GM20431 (cell line): ENCODE measurements around the gene APOC1.

Experiments
- in situ Hi-C: fragments of 300-500 bp; cut with MseI, MboI; formaldehyde crosslinking; loops from one replicate; pipeline ENCODE4 v1.15.0; 2020; ENCODE audit warnings: low sequenced_read_pairs; ENCODE audit not compliant: unreplicated experiment

Gene APOC1

DNA sequence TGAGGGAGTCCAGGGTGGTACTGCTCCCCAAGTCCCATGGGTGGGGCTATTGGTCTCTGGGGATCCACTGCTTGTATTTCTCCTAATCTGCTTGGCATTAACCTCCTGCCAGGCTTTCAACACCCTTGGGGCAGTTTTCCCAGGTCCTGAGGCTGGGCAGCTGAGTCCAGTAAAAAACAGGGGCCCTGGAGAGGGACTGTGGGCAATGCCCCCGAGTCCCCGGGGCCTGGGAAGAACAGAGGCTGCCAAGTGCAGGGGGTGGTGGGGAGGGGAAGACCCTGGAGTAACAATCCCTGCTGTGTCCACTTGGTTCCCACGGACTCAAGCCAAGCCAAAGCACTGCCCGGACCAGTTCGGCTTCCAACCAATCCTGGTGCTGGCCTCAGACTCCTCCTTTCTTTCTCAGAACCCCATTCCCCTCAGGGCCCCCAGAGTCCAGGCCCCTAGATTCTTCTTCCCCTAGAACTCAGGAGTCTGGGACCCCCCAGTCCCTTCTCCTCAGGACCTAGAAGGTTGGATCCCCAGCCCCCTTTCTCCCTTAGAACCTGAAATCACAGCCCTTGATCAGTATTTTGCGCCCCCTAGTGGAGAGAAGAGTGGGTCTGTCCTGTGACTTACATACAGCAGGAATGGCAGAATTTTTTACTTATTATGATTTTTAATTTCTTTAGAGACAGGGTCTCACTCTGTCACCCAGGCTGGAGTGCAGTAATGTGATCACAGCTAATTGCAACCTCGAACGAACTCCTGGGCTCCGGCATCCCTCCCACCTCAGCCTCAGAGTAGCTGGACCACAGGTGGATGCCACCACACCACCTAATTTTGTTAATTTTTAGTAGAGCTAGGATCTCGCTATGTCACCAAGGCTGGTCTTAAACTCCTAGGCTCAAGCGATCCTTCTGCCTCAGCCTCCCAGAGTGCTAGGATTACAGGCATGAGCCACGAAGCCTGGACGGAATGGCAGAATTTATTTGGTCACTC, 37.1 kb downstream of the APOC1 start:
- in situ Hi-C loops, result loop anchor here (10.0 kb wide), 1 partner anchor 47 kb away; the partner anchor contains the start of gene APOE

DNA sequence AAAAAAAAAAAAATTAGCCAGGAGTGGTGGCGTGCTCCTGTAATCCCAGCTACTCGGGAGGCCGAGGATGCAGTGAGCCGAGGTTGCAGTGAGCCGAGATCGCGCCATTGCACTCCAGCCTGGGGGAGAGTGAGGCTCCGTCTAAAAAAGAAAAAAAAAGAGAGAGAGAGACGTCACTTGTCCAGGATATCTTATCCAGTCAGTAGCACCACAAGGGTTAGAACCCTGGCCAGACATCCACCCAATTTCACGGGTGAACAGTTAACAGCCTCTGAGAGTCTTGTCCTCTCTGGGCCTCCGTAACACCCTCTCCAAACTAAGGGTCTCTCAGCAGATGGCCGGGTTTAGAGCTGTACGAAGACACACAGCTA, 39.9 kb downstream of the APOC1 start:
- in situ Hi-C loops, result loop anchor here (10.0 kb wide), 1 partner anchor 49 kb away; the partner anchor contains the start of gene APOE

DNA sequence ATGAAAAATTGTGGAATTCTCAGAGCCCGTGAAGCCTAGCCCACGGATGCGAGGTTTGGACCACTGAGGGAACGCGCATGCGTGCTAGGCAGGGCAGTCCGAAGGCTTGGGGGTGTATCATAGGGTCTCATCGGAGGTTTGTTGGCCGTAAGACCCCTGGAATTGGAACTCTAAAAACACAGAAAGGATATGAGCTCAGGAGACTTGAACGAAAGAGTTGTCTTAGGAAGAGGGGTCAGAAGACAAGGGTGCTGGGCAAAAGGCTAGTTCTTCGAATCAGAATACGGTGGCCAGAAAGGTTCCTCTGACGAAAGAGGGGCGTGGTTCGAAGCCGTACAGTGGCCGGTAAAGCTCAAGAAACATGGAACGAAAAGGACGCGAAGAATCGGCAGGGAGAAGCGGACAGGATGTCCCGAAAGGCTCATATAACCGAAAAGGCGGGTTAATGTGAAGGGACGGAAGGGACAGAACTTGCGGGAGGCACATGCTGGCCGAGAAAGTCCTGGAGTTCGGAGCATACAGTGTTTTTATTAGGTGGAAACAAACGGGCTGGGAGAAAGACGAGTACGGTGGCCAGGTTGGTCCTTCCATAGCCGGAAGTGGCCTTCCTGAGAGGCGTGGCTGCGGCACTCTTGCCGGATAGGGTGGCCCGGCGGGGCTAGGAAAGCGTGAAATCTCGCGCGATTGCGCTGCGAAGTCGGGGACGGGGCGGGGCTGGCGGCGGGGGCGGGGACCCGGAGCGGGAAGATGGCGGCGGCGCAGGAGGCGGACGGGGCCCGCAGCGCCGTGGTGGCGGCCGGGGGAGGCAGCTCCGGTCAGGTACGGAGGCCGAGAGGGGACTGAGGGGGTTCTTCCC, 40.5 kb downstream of the APOC1 start, which contains the start of gene CLPTM1:
TSS of gene CLPTM1 (plus strand) at position 732 of the 856 bp plus-strand sequence. CDS start at position 748, 16 bp downstream.
- in situ Hi-C loops, result loop anchor here (10.0 kb wide), 1 partner anchor 50 kb away; the partner anchor contains the start of gene APOE

DNA sequence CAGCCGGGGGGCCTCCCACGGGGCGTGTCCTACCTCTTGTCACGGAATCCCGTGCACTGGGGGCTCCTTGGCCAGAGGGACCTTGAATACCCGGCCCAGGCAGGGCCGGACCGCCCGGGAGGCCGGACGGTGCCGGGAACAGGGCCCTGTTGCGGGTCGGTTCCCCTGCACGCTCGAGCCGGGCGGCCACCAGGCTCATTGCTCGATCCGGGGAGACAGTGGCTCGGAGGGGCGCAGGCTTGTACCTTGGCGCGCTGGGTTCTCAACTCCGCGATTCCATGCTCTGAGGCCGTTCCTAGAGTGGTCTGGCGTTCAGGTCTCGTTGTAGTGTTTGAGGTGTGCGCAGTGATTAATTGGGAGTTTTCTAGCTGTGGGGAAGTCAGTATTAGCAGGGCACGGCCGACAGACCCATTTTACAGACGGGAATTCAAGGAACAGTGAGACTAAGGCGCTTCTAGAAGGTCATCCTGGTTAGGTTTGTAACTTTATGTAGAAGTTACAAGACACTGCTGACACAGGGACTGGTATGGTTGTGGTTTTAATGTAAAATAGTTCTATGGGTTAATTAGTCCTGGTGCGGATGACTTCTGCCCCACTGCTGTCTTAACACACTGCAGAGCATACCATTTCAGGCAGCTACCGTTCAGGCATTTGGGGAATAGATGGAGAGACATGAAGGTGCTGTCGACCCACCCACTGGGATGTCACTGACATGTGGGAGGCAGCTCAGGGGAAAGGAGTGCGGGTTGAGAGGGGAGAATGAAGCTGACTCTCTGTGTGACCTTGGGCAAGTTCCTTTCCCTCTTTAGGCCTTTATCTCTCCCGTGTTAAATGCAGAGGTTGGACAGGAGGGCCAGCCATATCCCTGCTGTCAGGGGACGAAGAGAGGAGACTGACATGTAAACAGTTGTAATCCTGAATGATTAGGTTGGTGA, 41.4 kb downstream of the APOC1 start:
- in situ Hi-C loops, result loop anchor here (10.0 kb wide), 1 partner anchor 51 kb away; the partner anchor contains the start of gene APOE

DNA sequence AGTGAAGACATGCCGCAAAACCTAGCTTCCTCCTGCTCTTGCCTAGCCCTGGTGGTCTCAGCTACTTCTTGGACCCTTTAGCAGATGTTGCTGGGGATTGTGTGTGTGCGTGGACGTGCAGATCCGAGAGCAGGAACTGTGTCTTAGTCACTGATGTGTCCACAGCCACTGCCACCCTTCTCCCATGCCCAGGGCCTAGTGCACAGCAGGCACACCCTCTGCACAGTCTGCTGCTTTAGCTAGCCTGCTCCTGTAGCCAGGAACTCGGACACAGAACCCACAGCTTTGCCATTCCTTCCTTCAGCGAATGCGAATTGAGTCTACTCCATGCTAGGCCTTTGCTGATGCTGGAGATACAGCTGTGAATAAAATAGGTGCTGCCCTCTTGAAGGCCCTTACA, 43.1 kb downstream of the APOC1 start:
- in situ Hi-C loops, result loop anchor here (10.0 kb wide), 1 partner anchor 53 kb away; the partner anchor contains the start of gene APOE

DNA sequence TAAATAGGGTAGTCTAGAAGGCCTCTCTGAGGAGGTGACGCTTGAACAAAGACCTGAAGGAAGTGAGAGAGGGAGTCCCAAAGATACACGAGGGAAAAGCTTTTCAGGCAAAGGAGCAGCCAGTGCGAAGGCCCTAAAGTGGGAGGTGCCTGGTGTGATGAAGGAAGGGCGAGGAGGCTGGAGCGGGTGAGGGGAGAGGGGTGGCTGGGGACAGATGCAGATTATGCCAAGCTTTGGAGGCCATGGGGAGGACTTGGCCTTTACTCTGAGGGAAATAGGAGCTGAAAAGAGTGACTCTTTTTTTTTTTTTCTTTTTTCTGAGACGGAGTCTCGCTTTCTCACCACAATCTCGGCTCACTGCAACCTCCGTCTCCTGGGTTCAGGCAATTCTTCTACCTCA, 43.7 kb downstream of the APOC1 start:
- in situ Hi-C loops, result loop anchor here (10.0 kb wide), 1 partner anchor 53 kb away; the partner anchor contains the start of gene APOE

DNA sequence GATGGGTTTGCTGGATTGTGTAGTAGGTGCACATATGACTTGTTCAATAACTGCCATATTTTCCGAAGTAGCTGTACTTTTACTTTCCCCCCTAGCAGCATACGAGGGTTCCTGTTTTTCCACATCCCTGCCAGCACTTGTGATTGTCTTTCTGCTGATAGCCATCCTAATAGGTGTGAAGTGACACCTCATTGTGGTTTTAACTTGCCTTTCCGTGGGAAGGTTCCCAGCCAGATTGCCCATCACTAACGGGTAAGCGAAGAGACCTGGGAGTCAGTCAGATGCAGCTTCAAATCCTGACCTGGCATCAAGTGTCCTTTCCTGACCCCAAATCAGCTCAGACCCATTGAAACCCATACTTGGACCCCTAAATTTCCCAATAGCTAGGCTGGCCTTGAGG, 45.3 kb downstream of the APOC1 start:
- in situ Hi-C loops, result loop anchor here (10.0 kb wide), 1 partner anchor 55 kb away; the partner anchor contains the start of gene APOE

DNA sequence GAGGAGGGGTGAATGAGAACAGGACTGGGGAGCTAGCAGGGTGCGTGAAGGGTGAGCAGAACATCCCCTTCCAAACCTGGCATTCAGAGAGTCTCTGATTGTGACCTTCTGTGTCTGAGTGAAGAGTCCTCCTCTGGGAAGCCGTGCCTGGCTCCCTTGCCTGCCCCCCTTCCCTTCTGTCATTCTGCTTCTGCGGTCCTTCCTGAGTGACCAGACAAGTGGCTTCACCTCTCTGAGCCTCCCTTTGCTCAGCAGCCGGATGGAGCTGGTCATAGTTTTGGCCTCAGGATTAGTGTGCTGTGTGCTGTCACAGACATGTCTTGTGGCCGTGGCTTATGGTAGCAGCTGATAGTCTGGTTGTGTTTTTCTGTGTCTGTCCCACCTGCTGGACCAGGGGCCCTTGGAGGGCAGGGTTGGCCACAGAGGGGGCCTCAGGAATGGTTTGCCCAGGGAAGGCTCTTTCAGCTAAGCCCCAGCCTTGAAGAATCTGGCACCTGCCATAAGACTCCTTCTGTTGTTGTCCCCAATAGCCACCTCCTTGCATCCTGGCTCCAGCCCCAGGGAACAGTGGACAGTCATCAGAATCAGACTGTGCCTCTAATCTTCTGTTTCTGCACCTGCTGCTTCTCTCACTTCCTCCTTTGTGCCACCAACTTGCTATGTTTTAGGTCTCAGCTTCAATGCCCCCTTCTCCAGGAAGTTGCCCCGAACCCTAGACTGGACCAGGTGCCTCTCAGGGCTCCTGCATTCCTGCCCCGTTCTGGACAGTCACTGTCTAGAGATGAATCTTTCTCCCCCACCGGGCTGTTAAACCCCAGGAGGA, 46.7 kb downstream of the APOC1 start:
- in situ Hi-C loops, result no loop called here

DNA sequence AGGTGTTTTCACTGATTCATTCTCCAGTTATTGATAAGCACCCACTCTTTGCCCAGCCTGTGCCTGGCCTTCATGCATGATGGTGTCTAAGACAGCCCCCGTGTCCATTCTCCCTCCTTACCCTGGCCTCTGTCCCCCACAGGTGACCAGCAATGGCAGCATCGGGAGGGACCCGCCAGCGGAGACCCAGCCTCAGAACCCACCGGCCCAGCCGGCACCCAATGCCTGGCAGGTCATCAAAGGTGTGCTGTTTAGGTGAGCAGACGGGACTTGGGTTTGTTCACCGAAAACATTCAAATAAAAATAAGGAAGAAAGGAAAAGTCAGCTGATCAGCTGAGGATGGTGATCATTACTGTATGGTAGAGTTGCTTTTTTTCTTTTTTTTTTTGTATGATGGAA, 47.4 kb downstream of the APOC1 start:
- in situ Hi-C loops, result no loop called here

DNA sequence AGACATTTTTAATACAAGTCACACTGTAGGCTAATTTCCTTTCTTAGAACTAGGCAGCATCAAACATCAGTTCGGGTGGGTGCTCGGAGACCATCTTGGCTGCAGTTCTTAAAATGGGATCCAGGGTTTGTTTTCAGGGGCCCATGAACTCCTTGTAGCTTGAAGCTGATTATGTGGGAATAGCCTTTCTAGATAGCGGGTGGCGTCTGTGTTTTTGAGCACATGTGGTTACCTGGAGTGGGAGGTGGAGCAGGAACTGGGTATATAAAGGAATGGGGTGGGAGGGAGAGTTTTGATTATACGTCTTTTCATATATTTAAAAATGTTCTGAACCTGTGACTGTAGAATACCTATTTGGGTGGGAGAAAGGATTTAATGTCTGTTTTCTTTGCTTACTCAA, 53.7 kb downstream of the APOC1 start:
- in situ Hi-C loops, result no loop called here

DNA sequence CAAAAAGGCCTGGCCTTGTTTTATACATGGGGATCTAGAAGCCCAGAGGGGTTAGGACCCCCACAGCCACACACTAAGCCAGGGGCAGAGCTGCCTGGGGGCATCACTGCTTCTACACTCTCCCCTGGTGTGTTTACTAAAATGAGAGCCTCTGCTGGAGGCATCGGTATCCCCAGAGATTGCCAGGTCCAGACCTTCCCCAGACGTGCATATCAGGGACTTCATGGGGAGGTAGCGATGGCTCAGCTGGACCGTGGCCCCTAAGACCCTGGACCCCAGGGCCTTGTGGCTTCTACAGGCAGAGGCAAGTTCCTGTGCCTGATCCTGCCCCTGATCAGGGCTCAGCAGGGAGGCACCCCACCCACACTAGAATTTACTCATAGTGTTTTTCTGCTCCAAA, 54.3 kb downstream of the APOC1 start:
- in situ Hi-C loops, result no loop called here
